Neutrophil (primary cell): ENCODE data around the gene ECM1.

ENCODE experiments used
- H3K27ac ChIP-seq: fragments of 200-600 bp; sonication (generic); 2 replicates; pipeline ENCODE4 v1.5.1; 2016; ENCODE audit warnings: mild to moderate bottlenecking, moderate library complexity
- H3K27me3 ChIP-seq: fragments of 200-600 bp; sonication (generic); 2 replicates; pipeline ENCODE4 v1.6.0; 2016; ENCODE audit warnings: mild to moderate bottlenecking
- H3K36me3 ChIP-seq: fragments of 200-600 bp; sonication (generic); 2 replicates; pipeline ENCODE4 v1.5.1; 2017
- H3K4me1 ChIP-seq, 2 experiments: fragments of 200-600 bp in 1 of 2; sonication (generic) in 1 of 2; 1 replicate in 1 of 2; 2 replicates in 1 of 2; pipeline versions ENCODE4 v1.5.1 to v1.6.1; 2013 to 2016; ENCODE audit warnings: low read depth in 1 of 2, low read length in 1 of 2, mild to moderate bottlenecking in 1 of 2, moderate library complexity in 1 of 2; ENCODE audit not compliant: control insufficient read depth in 1 of 2, insufficient read depth in 1 of 2
- H3K4me3 ChIP-seq, 2 experiments: fragments of 200-600 bp in 1 of 2; sonication (generic) in 1 of 2; 1 replicate in 1 of 2; 2 replicates in 1 of 2; pipeline ENCODE4 v1.5.1; 2013 to 2016; ENCODE audit warnings: low read depth in 1 of 2, low read length in 1 of 2, mild to moderate bottlenecking in 1 of 2, moderate library complexity in 1 of 2
- H3K9me3 ChIP-seq: fragments of 200-600 bp; sonication (generic); 2 replicates; pipeline ENCODE4 v1.5.1; 2016
- TF ChIP-seq, protein P1 (sequence below): fragments of 200-600 bp; sonication (generic); IDR thresholded peaks from 2 replicates; pipeline ENCODE4 v1.5.1; 2016; ENCODE audit warnings: antibody characterized with exemption

ECM1 gene

DNA sequence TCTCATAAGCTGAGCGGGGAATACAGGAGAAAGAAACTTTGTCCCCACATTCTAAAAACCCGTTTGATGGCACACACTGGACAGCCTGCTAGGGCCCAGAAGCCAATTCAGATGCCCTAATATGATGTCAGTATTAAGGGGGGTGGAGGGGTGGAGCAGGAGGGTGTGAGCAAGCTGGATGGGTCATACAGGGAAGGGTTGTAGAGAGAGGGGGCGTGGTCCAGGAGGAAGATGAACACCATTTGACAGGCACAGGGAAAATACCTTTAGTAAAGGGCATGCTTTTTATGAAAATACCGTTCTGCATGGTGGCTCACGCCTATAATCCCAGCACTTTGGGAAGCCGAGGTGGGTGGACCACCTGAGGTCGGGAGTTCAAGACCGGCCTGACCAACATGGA, 14.7 kb upstream of the ECM1 start:
- no peaks in the 10 kb centered on the region for H3K27me3 ChIP-seq
- no peak overlapping the region for H3K27ac ChIP-seq
- peaks cover 0 to under 1% of the 10 kb centered on the region in 2 experiments for H3K4me1 ChIP-seq
- H3K36me3 ChIP-seq, result peaks cover 63% of the 10 kb centered on the region
- H3K9me3 ChIP-seq, result no peaks in the 10 kb centered on the region
- H3K4me3 ChIP-seq, result no peak overlapping the region
- TF ChIP-seq, protein P1, sequence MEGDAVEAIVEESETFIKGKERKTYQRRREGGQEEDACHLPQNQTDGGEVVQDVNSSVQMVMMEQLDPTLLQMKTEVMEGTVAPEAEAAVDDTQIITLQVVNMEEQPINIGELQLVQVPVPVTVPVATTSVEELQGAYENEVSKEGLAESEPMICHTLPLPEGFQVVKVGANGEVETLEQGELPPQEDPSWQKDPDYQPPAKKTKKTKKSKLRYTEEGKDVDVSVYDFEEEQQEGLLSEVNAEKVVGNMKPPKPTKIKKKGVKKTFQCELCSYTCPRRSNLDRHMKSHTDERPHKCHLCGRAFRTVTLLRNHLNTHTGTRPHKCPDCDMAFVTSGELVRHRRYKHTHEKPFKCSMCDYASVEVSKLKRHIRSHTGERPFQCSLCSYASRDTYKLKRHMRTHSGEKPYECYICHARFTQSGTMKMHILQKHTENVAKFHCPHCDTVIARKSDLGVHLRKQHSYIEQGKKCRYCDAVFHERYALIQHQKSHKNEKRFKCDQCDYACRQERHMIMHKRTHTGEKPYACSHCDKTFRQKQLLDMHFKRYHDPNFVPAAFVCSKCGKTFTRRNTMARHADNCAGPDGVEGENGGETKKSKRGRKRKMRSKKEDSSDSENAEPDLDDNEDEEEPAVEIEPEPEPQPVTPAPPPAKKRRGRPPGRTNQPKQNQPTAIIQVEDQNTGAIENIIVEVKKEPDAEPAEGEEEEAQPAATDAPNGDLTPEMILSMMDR, result no peak

- no peak overlapping the region for H3K27ac ChIP-seq
- TF ChIP-seq, protein P1, result no peak
- H3K9me3 ChIP-seq, result no peaks in the 10 kb centered on the region
- no peak overlapping the region for H3K4me3 ChIP-seq
- no peaks in the 10 kb centered on the region for H3K27me3 ChIP-seq
- peaks cover 65% of the 10 kb centered on the region for H3K36me3 ChIP-seq
- no peaks in the 10 kb centered on the region for H3K4me1 ChIP-seq
These were observed 9.6 kb upstream of the ECM1 start for GRCh38 chr1:150498342-150498741.

- Histone ChIP-seq H3K9me3 (no peaks in the 10 kb centered on the region), H3K4me1 (no peaks in the 10 kb centered on the region), H3K27me3 (no peaks in the 10 kb centered on the region), H3K27ac (no peak overlapping the region), H3K36me3 (peaks cover 55% of the 10 kb centered on the region), H3K4me3 (no peak overlapping the region)
- TF ChIP-seq, protein P1, result no peak
These were observed 2.5 kb upstream of the ECM1 start for GRCh38 chr1:150505431-150505830.

DNA sequence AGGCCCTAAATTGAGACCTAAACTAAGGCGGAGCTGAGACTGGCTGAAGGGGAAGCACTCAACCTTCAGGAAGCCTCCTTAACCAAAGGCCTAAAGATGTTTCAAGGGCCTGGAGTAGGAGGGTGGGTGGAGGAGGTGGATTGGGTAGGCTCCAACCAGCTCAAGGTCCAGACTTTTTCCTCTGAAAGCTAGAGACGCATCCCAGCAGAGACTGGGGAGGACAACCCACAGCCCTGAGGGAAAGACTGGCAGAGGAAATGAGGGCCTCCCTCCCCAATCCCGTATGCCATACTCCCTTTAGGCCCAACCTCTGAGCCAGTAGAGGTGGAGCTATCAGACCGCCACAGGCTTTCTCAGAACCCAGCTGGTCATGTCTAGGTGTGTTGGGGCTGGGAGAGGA, 1.1 kb downstream of the ECM1 start:
- Histone ChIP-seq H3K4me1 (no peaks in the 10 kb centered on the region), H3K36me3 (peaks cover 42% of the 10 kb centered on the region), H3K4me3 (no peak overlapping the region), H3K9me3 (no peaks in the 10 kb centered on the region), H3K27ac (no peak overlapping the region), H3K27me3 (no peaks in the 10 kb centered on the region)
- TF ChIP-seq, protein P1, result no peak

DNA sequence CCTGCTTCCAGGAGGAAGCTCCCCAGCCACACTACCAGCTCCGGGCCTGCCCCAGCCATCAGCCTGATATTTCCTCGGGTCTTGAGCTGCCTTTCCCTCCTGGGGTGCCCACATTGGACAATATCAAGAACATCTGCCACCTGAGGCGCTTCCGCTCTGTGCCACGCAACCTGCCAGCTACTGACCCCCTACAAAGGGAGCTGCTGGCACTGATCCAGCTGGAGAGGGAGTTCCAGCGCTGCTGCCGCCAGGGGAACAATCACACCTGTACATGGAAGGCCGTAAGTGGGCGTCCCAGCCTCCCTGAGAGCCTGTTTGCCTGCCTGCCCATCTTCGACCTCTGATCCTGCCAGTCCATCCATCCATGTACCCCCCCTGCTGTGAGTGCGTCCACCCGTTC, 3.6 kb downstream of the ECM1 start:
- TF ChIP-seq, protein P1, result no peak
- Histone ChIP-seq H3K27ac (no peak overlapping the region), H3K27me3 (peaks cover 9% of the 10 kb centered on the region), H3K4me3 (no peak overlapping the region), H3K36me3 (peaks cover 16% of the 10 kb centered on the region), H3K4me1 (peaks cover 15 to 16% of the 10 kb centered on the region in 2 experiments), H3K9me3 (no peaks in the 10 kb centered on the region)
